Stimulated activated CD8-positive, alpha-beta memory T cell treated with anti-CD3 and anti-CD28 coated beads, Interleukin-4, amount 100 ng/mL, for 48 hours (primary cell): ENCODE data around the gene CEP112.

Experiments
- DNase-seq: peaks from one replicate; pipeline ENCODE4 v3.0.0-alpha.2; 2020

The CEP112 gene

DNA sequence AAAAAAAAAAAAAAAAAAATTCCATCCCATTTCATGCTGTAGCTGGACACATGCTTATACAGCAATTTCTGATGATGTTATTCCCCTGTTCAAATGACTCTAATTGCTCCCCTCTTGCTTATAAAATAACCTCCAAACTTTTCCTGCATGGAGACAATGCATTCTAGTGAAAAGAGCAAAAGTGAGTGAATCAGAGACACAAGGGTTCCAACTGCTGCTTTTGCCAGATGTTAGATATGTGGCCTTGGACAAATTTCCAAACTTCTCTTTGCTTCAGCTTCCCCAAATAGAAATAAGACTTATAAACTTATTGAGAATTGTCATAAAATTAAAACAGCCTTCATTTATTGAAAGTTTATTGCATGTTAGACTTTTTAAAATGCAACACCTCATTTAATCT lies 565.5 kb downstream of the CEP112 start:
- no peak for DNase-seq

- DNase-seq, result no peak
Measured at GRCh38 chr17:65618516-65618915, 573.4 kb downstream of the CEP112 start.

- no peak for DNase-seq
Measured at GRCh38 chr17:65617496-65617895, 574.4 kb downstream of the CEP112 start.

GRCh38 chr17:65609749-65610148 lies 582.2 kb downstream of the CEP112 start:
- no peak for DNase-seq

DNA sequence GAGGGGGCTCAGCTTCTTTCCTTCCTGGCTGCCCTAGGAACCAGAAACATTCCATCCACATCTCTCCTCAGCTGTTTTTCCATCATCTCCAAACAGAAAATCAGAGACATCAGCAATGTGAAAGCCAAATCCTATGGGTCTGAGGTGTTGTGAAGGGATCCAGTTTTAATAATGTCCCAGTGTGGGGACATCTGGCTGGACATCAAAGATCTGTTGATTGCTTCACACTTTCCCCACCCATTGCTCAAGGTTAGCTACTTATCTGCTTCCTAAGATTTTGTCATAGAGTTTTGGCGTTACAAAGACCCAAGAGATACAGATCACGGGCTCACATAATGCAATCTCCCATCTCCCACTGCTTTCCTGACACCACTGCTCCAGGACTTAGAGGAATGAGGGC lies 582.6 kb downstream of the CEP112 start:
- DNase-seq, result no peak

DNA sequence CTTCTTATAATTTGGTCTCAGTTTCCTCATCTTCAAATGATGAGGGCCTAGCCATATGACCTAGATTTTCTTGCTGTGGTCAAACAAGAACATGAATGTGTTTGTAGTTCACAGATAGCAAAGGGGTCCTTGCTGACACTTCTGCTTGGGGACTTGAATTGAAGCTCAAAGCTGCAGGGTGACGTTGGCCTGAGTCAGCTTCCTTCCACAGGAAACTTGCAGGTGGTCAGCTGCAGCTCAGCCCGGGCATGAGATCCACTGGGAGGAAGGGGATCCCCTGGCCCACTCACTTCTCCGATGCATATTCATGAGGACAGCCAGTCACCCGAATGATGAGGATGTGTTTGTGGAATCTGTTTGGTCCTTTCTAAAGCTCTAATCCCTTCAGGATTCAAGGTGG lies 587.9 kb downstream of the CEP112 start:
- DNase-seq, result no peak

DNA sequence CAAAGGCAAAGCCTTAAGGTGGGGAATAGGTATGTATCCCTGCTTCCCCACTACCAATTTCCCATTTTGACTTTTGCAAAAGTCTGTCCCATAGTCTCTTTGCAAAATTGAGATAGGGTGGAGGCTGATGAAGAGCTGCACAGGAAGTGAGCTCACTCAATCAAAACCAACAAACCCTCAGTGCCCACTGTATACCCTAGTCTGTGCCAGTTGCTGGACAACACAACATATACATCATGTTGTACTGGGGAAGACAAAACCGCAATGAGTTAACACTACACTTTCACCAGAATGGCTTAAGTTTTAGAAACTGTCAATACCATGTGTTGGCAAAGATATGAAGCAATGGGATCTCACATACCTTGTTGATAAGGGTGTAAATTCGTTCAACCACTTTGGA lies 590.1 kb downstream of the CEP112 start:
- DNase-seq, result no peak

DNA sequence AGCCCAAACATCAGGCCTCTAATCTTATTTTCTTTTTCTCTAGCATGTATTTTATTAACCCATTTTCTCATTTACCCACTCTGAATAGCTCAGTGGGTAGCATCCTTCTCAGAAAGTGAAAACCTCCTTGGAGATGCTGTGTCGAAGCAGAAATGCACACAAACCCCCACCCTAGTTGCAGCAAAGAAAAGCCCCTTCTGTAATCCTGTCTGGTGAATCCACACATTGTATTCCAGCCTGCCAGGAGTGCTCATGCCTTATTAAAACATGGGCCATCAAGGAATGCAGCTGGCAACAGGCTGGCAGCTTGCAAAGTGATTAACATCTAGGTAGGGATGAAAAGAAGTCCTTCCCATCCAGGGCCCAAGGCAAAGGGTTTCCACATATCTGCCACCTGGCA lies 590.8 kb downstream of the CEP112 start:
- no peak for DNase-seq

- DNase-seq, result no peak
Measured at GRCh38 chr17:65600518-65600917, 591.4 kb downstream of the CEP112 start.

DNA sequence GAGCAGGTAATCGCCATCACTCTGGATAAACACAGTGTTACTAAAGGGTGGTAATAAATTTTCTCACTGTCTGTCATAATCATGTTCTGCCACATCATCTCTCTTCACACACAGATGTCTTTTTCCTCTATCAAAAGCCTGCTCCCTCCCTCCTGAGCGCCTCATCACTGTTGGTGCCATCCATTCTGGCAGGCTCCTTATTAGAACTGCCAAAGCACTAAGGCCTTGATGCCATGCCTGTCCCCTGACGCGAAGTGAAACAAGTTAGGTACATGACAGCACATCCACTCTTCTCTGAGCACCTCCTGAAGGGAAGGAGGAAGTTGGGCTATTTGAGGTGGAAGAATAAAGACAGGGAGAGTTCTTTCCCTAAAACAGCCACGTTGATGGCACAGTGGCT lies 592.3 kb downstream of the CEP112 start:
- DNase-seq, result no peak

GRCh38 chr17:65598746-65599145 lies 593.2 kb downstream of the CEP112 start:
- no peak for DNase-seq

GRCh38 chr17:65595071-65595656 lies 596.8 kb downstream of the CEP112 start:
- no peak for DNase-seq

GRCh38 chr17:65593855-65594845 lies 597.8 kb downstream of the CEP112 start:
- DNase-seq, result no peak

- DNase-seq, result no peak
Measured at GRCh38 chr17:65593092-65593854, 598.7 kb downstream of the CEP112 start.

GRCh38 chr17:65592125-65592965 lies 599.6 kb downstream of the CEP112 start:
- no peak for DNase-seq

DNA sequence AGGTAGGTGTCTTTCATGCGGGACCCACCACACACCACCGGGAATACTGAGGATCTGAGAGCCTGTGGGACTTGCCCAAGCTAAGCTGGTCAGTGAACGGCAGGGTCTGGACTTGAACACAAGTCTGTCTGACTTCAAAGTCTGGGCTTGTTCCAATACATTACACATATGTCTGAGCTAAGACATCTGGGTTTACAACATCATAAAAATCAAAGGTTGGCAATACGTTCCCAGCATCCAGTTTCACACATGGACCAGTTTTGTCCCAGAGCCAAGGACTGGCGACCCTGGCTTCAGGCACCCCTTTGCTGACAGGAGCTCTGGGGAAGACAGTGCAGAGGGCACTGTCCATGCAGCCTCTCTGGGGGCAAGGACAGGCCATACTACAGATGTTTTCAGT lies 602.6 kb downstream of the CEP112 start:
- no peak for DNase-seq

- DNase-seq, result no peak
Measured at GRCh38 chr17:65588181-65588808, 603.6 kb downstream of the CEP112 start.

- no peak for DNase-seq
Measured at GRCh38 chr17:65587534-65588180, 604.3 kb downstream of the CEP112 start.

GRCh38 chr17:65586899-65587298 lies 605.0 kb downstream of the CEP112 start:
- no peak for DNase-seq
